ENCODE data around the gene ORC3.

- TF ChIP-seq POLR2A (IDR thresholded peaks at IDR 0.05): no peak
- no peak for TF ChIP-seq CTCF (IDR thresholded peaks at IDR 0.05)
Measured at GRCh38 chr6:87699576-87699975, 109.6 kb downstream of the ORC3 start.

All from adrenal gland (tissue), 5 donors.